HCT116 (cell line): ENCODE results near the gene DCDC2.

ENCODE experiments used
- CEBPB ChIP-seq: IDR thresholded peaks from 2 replicates; pipeline ENCODE4 v1.6.1; 2012; ENCODE audit warnings: low read depth
- CTCF ChIP-seq, 3 experiments: fragments of 200-600 bp in 1 of 3; sonication (generic) in 1 of 3; IDR thresholded peaks in 2 of 3; conservative IDR thresholded peaks in 1 of 3; 2 replicates each; pipeline ENCODE4 v1.5.1; 2012 to 2017; ENCODE audit warnings: low read depth in 2 of 3, low read length in 2 of 3, antibody characterized with exemption in 1 of 3, borderline replicate concordance in 1 of 3, control low read depth in 1 of 3, mild to moderate bottlenecking in 1 of 3, mixed read lengths in 1 of 3, mixed run types in 1 of 3, moderate library complexity in 1 of 3; ENCODE audit not compliant: insufficient read depth in 1 of 3
- EZH2 ChIP-seq: fragments of 200-600 bp; sonication (generic); IDR thresholded peaks from 2 replicates; pipeline ENCODE4 v1.6.1; 2017; ENCODE audit warnings: antibody characterized with exemption, mixed run types
- EZH2phosphoT487 ChIP-seq: fragments of 200-600 bp; IDR thresholded peaks from 2 replicates; pipeline ENCODE4 v1.6.1; 2018; ENCODE audit warnings: antibody characterized with exemption, borderline replicate concordance
- POLR2AphosphoS5 ChIP-seq: IDR thresholded peaks from 2 replicates; pipeline ENCODE4 v1.6.1; 2011; ENCODE audit warnings: mild to moderate bottlenecking, low read depth, low read length, moderate library complexity
- SIN3A ChIP-seq: IDR thresholded peaks from 2 replicates; pipeline ENCODE4 v1.6.1; 2012; ENCODE audit warnings: low read depth
- SP1 ChIP-seq: IDR thresholded peaks from 2 replicates; pipeline ENCODE4 v1.6.1; 2012; ENCODE audit warnings: low read depth
- YY1 ChIP-seq: IDR thresholded peaks from 2 replicates; pipeline ENCODE4 v1.6.1; 2011; ENCODE audit warnings: low read length, low read depth, moderate library complexity, mild to moderate bottlenecking; ENCODE audit not compliant: insufficient replicate concordance; ENCODE audit errors: extremely low read depth
- ZFX ChIP-seq: fragments of 450-650 bp; IDR thresholded peaks from 2 replicates; pipeline ENCODE4 v1.6.1; 2017
- ZNF274 ChIP-seq: fragments of 200-500 bp; sonication (Bioruptor generic); IDR thresholded peaks from 2 replicates; pipeline ENCODE4 v1.6.1; 2014; ENCODE audit warnings: mild to moderate bottlenecking, low read depth, low read length, inconsistent platforms

GRCh38 chr6:24228123-24228522 is 129.7 kb downstream of the DCDC2 start:
- no peak for TF ChIP-seq CTCF (IDR thresholded peaks at IDR 0.05 in 2 of 3, conservative IDR thresholded peaks at IDR 0.05 in 1 of 3; ENCODE audit: borderline replicate concordance in 1 of 3, insufficient read depth in 1 of 3, low read depth in 2 of 3, low read length in 2 of 3)
- no peak for TF ChIP-seq SP1
- no peak for TF ChIP-seq YY1
- TF ChIP-seq ZFX: no peak
- TF ChIP-seq ZNF274: no peak
- TF ChIP-seq EZH2: no peak
- TF ChIP-seq SIN3A: no peak
- TF ChIP-seq CEBPB: no peak
- TF ChIP-seq EZH2phosphoT487: no peak
- no peak for TF ChIP-seq POLR2AphosphoS5
